GM11168 (cell line): ENCODE results near the gene RGS19.

Experiments used
- in situ Hi-C: fragments of 300-500 bp; cut with MboI; formaldehyde crosslinking; loops from one replicate; pipeline ENCODE4 v1.12.0; 2022; ENCODE audit warnings: low sequenced_read_pairs; ENCODE audit not compliant: unreplicated experiment

RGS19 gene

GRCh38 chr20:64108731-64109681 is 29.7 kb upstream of the RGS19 start:
- in situ Hi-C loops = no loop called here

- in situ Hi-C loops = no loop called here
Measured at GRCh38 chr20:64107736-64108457, 28.6 kb upstream of the RGS19 start.

GRCh38 chr20:64106981-64107735 is 27.8 kb upstream of the RGS19 start, which contains the start of gene NPBWR2:
Gene NPBWR2, minus strand, starts transcription at chr20:64107565. Its CDS starts 734 bp downstream, at chr20:64106831.
- in situ Hi-C loops = no loop called here

DNA sequence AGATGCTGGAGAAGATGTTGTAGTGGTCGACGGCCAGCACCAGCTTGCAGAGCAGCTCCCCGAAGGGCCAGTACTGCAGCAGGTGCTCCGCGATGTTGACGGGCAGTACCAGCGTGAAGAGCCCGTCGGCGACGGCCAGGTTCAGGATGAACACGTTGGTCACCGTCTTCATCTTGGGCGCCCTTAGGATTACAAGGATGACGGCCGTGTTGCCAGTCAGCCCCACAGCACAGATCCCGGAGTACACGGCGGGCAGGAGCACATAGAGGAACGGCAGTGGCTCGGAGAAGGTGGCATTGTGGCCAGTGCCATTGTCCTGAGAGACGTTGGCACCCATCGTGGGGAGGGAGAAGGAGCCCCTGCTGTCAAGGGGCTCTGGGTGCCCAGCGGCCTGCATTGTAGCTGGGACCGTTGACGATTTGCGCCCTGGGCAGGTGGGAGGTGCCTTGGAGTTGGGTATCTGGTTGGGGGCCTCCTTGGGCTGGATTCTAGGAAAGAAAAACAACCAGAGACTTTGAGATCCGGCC is 27.2 kb upstream of the RGS19 start:
- in situ Hi-C loops = no loop called here

DNA sequence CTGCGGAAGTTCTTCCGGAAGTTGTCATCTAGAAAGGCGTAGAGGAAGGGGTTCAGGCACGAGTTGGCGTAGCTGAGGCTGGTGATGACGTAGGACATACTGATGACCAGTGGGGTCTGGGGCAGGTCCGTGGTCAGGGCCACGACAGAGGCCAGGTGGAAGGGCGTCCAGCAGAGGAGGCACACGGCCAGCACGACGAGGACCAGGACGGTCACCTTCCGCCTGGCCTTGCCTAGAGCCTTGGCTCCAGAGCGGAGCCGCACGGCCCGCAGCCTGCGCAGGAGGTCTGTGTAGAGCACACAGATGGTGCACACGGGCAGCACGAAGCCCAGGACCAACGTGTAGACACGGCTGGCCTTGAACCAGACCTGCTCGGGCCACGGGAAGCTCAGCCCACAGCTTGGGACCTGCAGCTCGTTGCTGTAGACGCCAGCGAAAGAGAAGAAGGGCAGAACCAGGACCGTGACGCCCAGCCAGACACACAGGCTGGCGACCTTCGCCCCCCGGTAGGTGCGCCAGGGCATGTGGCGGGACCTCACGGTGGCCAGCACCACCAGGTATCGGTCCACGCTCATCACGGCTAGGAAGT is 26.6 kb upstream of the RGS19 start:
- in situ Hi-C loops = no loop called here

DNA sequence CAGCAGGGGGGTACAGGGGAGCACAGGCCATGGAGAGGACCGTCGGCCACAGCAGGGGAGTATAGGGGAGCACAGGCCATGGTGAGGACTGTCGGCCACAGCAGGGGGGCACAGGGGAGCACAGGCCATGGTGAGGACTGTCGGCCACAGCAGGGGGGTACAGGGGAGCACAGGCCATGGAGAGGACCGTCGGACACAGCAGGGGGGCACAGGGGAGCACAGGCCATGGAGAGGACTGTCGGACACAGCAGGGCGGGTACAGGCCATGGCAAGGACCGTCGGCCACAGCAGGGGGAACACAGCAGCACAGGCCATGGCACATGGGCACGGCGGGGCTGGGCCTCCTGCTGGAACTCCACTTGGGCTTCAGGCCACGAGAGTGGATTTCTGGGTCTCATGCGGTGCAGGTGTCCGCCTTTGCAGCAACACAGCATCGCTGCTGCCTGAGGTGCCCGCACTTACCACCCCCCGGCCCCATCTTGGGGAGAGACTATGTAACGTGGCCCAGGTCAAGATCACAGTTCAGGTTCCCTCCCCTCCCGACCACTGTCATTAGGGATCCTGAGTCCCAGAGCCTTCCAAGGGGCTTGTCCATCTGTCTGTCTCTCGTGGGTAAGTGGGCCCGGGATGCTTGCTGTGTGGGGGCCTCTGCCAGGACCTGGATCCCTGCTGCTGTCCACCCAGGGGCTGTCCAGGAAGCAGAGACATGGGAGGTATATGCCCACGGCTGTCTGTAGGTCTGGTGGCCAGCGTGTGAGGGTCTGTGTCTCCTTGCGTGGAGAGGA is 25.5 kb upstream of the RGS19 start:
- in situ Hi-C loops = no loop called here

DNA sequence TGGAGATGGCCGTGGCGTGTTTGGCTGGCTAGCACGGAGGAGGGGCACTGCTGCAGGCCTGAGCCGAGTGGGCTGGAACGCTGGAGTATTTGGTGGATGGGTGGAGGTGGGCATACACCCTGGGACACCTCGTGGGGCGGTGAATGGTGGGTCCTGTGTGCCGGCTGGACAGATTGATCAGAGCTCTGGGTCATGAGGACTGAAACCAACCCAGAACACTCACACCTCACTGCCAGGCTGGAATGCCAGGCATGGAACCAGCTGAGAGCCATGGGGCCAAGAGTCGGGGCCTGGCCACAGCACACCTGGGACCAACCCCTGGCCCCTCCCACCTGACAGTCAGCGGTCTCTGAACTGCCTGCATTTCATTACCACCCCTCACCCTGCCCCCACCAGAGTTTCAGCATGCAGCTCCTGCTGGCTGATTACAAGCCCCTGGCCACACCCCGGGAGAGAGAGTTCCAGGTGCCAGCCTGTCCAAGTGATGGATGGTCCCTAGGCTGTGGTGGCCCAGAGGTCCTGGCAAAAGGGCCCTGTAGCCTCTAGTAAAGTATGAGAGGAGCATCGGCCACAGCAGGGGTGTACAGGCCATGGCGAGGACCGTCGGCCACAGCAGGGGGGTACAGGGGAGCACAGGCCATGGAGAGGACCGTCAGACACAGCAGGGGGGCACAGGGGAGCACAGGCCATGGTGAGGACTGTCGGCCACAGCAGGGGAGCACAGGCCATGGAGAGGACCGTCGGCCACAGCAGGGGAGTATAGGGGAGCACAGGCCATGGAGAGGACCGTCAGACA is 24.8 kb upstream of the RGS19 start:
- in situ Hi-C loops = no loop called here

DNA sequence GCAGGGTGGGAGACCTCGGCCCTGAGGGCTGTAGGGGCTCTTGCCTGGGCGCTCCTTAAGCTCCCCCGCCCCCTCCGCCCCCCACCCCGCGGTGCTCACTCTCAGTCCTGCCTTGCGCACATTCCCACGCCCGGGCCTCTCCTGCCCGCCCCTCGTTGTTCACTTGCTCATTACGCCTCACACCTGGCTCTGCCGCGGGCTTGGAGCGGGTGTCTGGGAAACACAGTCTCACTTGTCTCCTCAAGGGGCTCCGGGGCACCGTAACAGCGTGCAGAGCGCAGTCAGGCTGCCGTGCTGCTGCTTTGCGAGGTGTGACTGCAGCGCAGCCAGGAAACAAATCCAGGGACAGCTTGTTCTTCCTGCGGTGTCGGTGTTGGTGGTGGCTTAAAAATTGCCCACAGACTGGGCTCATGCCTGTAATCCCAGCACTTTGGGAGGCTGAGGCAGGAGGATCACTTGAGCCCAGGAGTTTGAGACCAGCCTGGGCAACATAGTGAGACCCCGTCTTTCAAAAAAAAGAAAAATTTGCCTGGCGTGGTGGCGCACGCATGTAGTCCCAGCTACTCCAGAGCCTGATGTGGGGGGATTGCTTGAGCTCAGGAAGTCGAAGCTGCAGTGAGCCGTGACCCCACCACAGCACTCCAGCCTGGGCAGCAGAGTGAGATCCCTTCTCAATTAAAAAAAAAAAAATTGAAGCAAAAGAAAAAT is 23.5 kb upstream of the RGS19 start:
- in situ Hi-C loops = no loop called here

DNA sequence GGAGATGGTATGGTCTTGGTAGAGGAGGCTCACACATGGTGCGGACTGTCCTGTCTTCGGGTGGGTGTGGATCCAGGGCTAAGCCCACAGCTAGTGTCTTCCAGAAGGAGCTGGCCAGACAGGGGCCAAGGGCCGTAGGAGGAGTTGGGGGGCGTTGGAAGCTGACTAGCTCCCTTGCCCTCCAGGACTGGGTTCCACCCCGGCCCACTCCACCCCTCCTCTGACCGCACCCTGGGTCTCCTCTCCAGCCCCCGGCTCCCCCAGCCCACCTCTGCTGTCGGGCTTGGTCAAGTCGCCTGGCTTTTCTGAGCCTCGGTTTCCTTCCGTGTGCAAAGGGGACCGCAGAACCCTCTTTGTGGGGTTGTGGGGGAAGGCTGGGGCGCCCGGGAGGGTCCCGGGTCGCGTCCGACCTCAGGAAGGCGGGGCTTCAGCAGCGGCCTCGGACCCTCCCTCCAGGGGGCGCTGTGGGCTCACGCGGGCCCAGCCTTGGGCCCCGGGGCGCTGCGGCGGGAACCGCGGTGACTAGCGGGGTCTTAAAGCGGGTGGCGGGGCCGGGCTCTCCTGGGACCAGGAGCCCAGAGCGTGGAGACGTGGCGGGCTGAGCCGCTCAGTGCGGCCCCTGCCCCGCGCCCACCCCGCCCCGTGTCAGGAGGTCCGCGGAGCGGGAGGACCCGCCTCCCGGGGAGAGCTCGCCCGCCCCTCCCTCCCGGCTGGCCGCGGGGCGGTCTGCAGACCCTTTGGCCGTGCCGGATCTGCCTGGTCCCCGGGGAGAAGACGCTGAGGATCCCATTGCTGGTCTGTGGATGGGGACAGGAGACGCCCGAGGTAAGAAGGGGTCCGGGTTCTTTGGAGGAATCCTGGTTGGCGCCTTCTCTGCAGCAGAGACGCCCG is 22.7 kb upstream of the RGS19 start:
- in situ Hi-C loops = no loop called here

- in situ Hi-C loops = no loop called here
Measured at GRCh38 chr20:64100946-64101688, 21.8 kb upstream of the RGS19 start.

GRCh38 chr20:64100566-64100888 is 21.2 kb upstream of the RGS19 start:
- in situ Hi-C loops = no loop called here

DNA sequence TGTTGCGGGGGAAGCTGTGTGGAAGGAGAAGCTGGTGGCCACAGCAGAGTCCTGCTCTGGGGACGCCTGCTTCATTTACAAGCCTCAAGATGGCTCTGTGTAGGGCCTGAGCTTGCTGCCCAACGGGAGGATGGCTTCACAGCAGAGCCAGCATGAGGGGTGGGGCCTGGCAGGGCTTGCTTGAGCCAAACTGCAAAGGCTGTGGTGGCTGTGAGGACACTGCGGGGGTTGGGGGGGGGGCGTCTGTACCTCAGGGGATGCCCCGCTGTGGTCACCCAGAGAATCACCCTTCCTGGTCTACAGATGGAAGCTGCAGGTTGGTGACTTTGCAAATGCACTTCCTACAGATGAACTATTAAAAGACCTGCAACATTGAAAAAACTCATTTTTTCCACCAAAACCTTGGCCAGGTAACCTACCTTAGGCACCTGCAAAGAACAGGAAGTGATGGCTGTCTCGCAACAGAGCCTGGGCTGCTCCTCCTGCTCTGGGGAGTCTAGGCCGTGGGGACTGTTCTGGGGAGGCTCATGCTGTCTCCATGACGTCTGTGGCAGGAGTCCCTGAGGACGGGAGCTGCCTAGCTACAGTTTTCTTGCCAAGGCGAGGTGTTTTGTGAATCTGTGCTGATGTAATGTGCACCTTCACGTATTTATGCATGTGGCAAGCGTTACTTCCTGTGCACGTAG is 20.7 kb upstream of the RGS19 start:
- in situ Hi-C loops = no loop called here

- in situ Hi-C loops = no loop called here
Measured at GRCh38 chr20:64099086-64099786, 19.9 kb upstream of the RGS19 start.

DNA sequence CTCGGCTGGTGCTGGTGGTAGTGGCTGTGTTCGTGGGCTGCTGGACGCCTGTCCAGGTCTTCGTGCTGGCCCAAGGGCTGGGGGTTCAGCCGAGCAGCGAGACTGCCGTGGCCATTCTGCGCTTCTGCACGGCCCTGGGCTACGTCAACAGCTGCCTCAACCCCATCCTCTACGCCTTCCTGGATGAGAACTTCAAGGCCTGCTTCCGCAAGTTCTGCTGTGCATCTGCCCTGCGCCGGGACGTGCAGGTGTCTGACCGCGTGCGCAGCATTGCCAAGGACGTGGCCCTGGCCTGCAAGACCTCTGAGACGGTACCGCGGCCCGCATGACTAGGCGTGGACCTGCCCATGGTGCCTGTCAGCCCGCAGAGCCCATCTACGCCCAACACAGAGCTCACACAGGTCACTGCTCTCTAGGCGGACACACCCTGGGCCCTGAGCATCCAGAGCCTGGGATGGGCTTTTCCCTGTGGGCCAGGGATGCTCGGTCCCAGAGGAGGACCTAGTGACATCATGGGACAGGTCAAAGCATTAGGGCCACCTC is 19.2 kb upstream of the RGS19 start:
- in situ Hi-C loops = no loop called here

DNA sequence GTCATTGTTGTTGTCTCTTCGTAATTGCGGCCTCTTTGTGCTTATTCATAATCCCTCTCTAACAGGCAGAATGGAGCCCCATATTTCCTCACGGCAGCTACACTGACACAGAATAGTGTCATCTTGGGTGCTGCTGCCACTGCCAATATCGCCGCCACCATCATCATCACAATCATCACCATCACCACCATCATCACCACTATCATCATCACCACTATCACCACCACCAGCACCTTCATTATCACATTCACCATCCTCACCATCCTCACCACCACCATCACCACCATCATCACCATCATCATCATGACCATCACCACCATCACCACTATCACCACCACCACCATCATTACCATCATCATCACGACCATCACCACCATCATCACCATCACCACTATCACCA is 17.2 kb upstream of the RGS19 start:
- in situ Hi-C loops = no loop called here
